Kidney (tissue), 14 donors: ENCODE measurements around the gene AMZ1. TPM values are rescaled to one million over a fixed set of nuclear protein-coding genes. Genes with fewer than 3 reads are reported as not detected.

ENCODE experiments used
- DNase-seq, 5 donors: peaks; one replicate each; pipeline ENCODE4 v3.0.0-alpha.2; 2013 to 2020
- FAIRE-seq: peaks from 2 replicates; lab custom pipeline; 2012; peaks lifted over from hg19 to GRCh38; lab: Jason Lieb, UNC
- H3K27ac ChIP-seq, 2 donors: one replicate each; pipeline ENCODE4 v1.7.0; 2013; ENCODE audit warnings: low read depth in 2 of 2, low read length in 2 of 2, inconsistent platforms in 1 of 2
- H3K27me3 ChIP-seq: one replicate; pipeline ENCODE4 v1.7.1; 2013; ENCODE audit warnings: low read length, inconsistent platforms; ENCODE audit not compliant: control insufficient read depth, insufficient read depth
- H3K36me3 ChIP-seq, 3 donors: one replicate each; pipeline versions ENCODE4 v1.7.0 to v1.7.1; 2013; ENCODE audit warnings: low read length in 3 of 3, control low read depth in 1 of 3, inconsistent platforms in 1 of 3; ENCODE audit not compliant: insufficient read depth in 3 of 3, control insufficient read depth in 2 of 3
- H3K4me1 ChIP-seq, 3 donors: one replicate each; pipeline versions ENCODE4 v1.7.0 to v1.7.1; 2013; ENCODE audit warnings: low read length in 3 of 3, inconsistent platforms in 1 of 3, low read depth in 1 of 3; ENCODE audit not compliant: control insufficient read depth in 2 of 3, insufficient read depth in 2 of 3
- H3K4me3 ChIP-seq, 3 donors: one replicate each; pipeline versions ENCODE4 v1.7.0 to v1.8.1; 2013; ENCODE audit warnings: low read length in 3 of 3, control low read depth in 1 of 3, inconsistent platforms in 1 of 3
- H3K9ac ChIP-seq, 3 donors: one replicate each; pipeline versions ENCODE4 v1.7.0 to v1.7.1; 2013; ENCODE audit warnings: low read length in 3 of 3, control low read depth in 1 of 3, inconsistent platforms in 1 of 3
- H3K9me3 ChIP-seq, 3 donors: one replicate each; pipeline versions ENCODE4 v1.7.0 to v1.7.1; 2013; ENCODE audit warnings: low read length in 3 of 3, control low read depth in 1 of 3, inconsistent platforms in 1 of 3; ENCODE audit not compliant: control insufficient read depth in 2 of 3, insufficient read depth in 1 of 3
- CTCF ChIP-seq: IDR thresholded peaks from 3 replicates; pipeline ENCODE4 v1.5.1; 2012; ENCODE audit warnings: mild to moderate bottlenecking, moderate library complexity, borderline replicate concordance; ENCODE audit not compliant: insufficient read depth; ENCODE audit errors: extremely low read depth
- intact Hi-C: fragments of 100-400 bp; cut with DNase I; formaldehyde crosslinking; loops from one replicate; pipeline ENCODE4 v1.11.1; 2022
- polyA plus RNA-seq: library from polyadenylated mRNA; stranded (reverse); fragments of 350-450 nt; fragmentation: Illumina TruSeq; extraction: RNeasy Lipid Tissue Mini Kit (QIAGEN cat#74804); gene quantifications from one replicate; pipeline ENCODE4 v1.2.3, GENCODE V29; 2014; ENCODE audit warnings: low read depth, low replicate concordance; ENCODE audit not compliant: insufficient read depth
- total RNA-seq: library from RNA; stranded (reverse); fragmentation: NEBNext Ultra II Directional; extraction: Animal tissue kit (Norgen Biotek cat#: 25700); gene quantifications from one replicate; pipeline ENCODE4 v1.2.1, GENCODE V29; 2021
- donor health status: control.
- donor health status: control.
- donor health status: control.
- donor health status: control.
- donor health status: control.
- donor health status: DM: yes; HTN: yes; CAD: no.
- donor health status: Normal renal cell carcinoma (clear cell type).

AMZ1 gene
- total and polyA plus RNA-seq, 2 donors from 2014 or later, result 0.16 TPM; not detected in 1

DNA sequence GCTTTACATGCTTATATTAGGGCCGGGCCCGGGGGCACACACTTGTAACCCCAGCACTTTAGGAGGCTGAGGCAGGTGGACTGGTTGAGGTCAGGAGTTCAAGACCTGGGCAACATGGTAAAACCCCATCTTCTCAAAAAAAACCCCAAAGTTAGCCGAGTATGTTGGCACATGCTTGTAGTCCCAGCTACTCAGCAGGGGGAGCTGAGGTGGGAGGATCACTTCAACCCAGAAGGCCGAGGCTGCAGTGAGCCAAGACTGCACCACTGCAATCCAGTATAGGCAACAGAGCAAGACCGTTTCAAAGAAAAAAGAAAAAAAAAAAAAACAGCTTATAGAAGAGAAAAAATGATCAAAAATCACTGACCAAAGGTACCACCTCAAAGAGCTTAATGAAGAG, 63.1 kb downstream of the AMZ1 start:
- FAIRE-seq, result no peak
- intact Hi-C loops, result no loop called here
- Histone ChIP-seq H3K9me3 (no peaks in the 10 kb centered on the region), H3K36me3 (no peaks in the 10 kb centered on the region), H3K27ac (no peak overlapping the region), H3K9ac (no peak overlapping the region), H3K27me3 (no peaks in the 10 kb centered on the region), H3K4me3 (no peak overlapping the region), H3K4me1 (no peaks in the 10 kb centered on the region)
- TF ChIP-seq CTCF, result no peak
- DNase-seq, result no peak

GRCh38 chr7:2753148-2753547, 65.1 kb downstream of the AMZ1 start:
- no peak overlapping the region for H3K4me3 ChIP-seq
- H3K27me3 ChIP-seq, result no peaks in the 10 kb centered on the region
- intact Hi-C loops, result no loop called here
- H3K9ac ChIP-seq, result no peak overlapping the region
- no peaks in the 10 kb centered on the region for H3K9me3 ChIP-seq
- FAIRE-seq (no peak), DNase-seq (no peak)
- peaks cover 0 to 4% (median under 1%) of the 10 kb centered on the region in 3 donors for H3K4me1 ChIP-seq
- no peak overlapping the region for H3K27ac ChIP-seq
- H3K36me3 ChIP-seq, result no peaks in the 10 kb centered on the region
- TF ChIP-seq CTCF, result no peak

GRCh38 chr7:2754086-2754485, 66.1 kb downstream of the AMZ1 start:
- DNase-seq (no peak), FAIRE-seq (no peak)
- TF ChIP-seq CTCF, result no peak
- Histone ChIP-seq H3K27me3 (no peaks in the 10 kb centered on the region), H3K9me3 (no peaks in the 10 kb centered on the region), H3K9ac (no peak overlapping the region), H3K36me3 (no peaks in the 10 kb centered on the region), H3K4me3 (no peak overlapping the region), H3K4me1 (peaks cover 0 to 9% (median 2%) of the 10 kb centered on the region in 3 donors), H3K27ac (no peak overlapping the region)
- intact Hi-C loops, result no loop called here

DNA sequence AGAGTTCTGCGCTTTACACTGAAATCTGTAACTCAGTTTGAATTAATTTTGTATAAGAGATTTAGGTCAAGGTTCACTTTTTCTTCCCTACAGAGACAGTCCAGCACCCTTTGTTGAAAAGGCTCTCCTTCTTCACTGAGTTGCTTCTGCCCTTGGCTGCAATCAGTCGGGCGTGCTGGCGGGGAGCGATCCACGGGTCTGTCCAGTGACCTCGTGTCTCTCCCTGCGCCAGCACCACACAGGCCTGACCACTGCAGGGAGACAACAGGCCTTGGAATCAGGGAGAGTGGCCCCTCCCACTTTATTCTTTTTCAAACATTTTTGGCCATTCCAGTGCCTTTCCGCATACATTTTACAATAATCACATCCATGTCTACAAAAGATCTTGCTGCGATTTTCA, 66.9 kb downstream of the AMZ1 start:
- DNase-seq (no peak), FAIRE-seq (no peak)
- Histone ChIP-seq H3K27ac (no peak overlapping the region), H3K36me3 (no peaks in the 10 kb centered on the region), H3K4me1 (peaks cover 0 to 10% (median 2%) of the 10 kb centered on the region in 3 donors), H3K27me3 (no peaks in the 10 kb centered on the region), H3K4me3 (no peak overlapping the region), H3K9ac (no peak overlapping the region), H3K9me3 (no peaks in the 10 kb centered on the region)
- TF ChIP-seq CTCF, result no peak
- intact Hi-C loops, result no loop called here
